Measurements from ENCODE around the gene PSMD4.

The PSMD4 gene

GRCh38 chr1:151238467-151238739 lies 16.1 kb upstream of the PSMD4 start:
- H4K20me1 ChIP-seq (ENCODE audit: insufficient read depth, low read length), result no peaks in the 10 kb centered on the region
- no peak overlapping the region for H3K4me3 ChIP-seq (ENCODE audit: low read length)
- H3K79me2 ChIP-seq (ENCODE audit: low read length), result no peaks in the 10 kb centered on the region; the same call in 1 of the 2 replicates
- no peak overlapping the region for H2AFZ ChIP-seq (ENCODE audit: low read length)
- H3K4me2 ChIP-seq (ENCODE audit: low read depth, low read length), result no peak overlapping the region
- no peaks in the 10 kb centered on the region for H3K9me3 ChIP-seq (replicated peaks; ENCODE audit: insufficient read depth, low read length)
- no peak overlapping the region for H3K27ac ChIP-seq (ENCODE audit: low read length)
- H3K9me2 ChIP-seq (replicated peaks; ENCODE audit: insufficient read depth, low read length), result no peaks in the 10 kb centered on the region
- no peaks in the 10 kb centered on the region for H3F3A ChIP-seq (ENCODE audit: insufficient read depth, low read length)
- peaks cover 5% of the 10 kb centered on the region for H3K4me1 ChIP-seq (ENCODE audit: low read length)
- TF ChIP-seq CTCF (IDR thresholded peaks at IDR 0.05; ENCODE audit: low read length) (no peak), EZH2phosphoT487 (IDR thresholded peaks at IDR 0.05; ENCODE audit: low read length) (no peak), EZH2 (optimal IDR thresholded peaks at IDR 0.05; ENCODE audit: low read depth, low read length) (no peak)
- no peaks in the 10 kb centered on the region for H3K27me3 ChIP-seq (replicated peaks; ENCODE audit: insufficient read depth, low read length)
- DNase-seq, result no peak
- H3K9ac ChIP-seq (ENCODE audit: low read length), result no peak overlapping the region
- H3K36me3 ChIP-seq (replicated peaks; ENCODE audit: insufficient read depth, low read length), result peaks cover 28% of the 10 kb centered on the region; the same call in 1 of the 2 replicates

DNA sequence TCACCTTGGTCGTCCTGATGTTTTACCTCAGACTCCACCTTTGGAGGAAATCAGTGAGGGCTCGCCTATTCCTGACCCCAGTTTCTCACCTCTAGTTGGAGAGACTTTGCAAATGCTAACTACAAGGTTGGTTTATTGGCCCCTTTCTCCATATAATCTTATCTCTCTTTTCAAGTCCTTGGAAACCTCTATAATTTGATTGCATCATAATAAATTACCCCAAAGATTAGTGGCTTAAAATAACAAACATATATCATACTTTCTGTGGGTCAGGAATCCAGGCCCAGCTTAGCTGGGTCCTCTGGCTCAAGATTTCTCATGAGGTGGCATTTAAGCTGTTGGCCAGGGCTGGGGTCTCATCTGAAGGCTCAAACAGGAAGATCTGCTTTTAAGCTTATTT lies 12.1 kb upstream of the PSMD4 start:
- H3K36me3 ChIP-seq (replicated peaks; ENCODE audit: insufficient read depth, low read length), result peaks cover 15% of the 10 kb centered on the region
- H3K79me2 ChIP-seq (ENCODE audit: low read length), result no peaks in the 10 kb centered on the region
- H2AFZ ChIP-seq (ENCODE audit: low read length), result no peak overlapping the region
- no peak overlapping the region for H3K4me3 ChIP-seq (ENCODE audit: low read length)
- no peak for TF ChIP-seq EZH2 (optimal IDR thresholded peaks at IDR 0.05; ENCODE audit: low read depth, low read length)
- TF ChIP-seq EZH2phosphoT487 (IDR thresholded peaks at IDR 0.05; ENCODE audit: low read length), result no peak
- TF ChIP-seq CTCF (IDR thresholded peaks at IDR 0.05; ENCODE audit: low read length), result no peak
- no peak overlapping the region for H3K9ac ChIP-seq (ENCODE audit: low read length)
- H3K4me1 ChIP-seq (ENCODE audit: low read length), result peaks cover 4% of the 10 kb centered on the region
- no peaks in the 10 kb centered on the region for H3K9me3 ChIP-seq (replicated peaks; ENCODE audit: insufficient read depth, low read length)
- H3K27ac ChIP-seq (ENCODE audit: low read length), result no peak overlapping the region
- no peak for DNase-seq
- H3F3A ChIP-seq (ENCODE audit: insufficient read depth, low read length), result no peaks in the 10 kb centered on the region
- no peaks in the 10 kb centered on the region for H3K27me3 ChIP-seq (replicated peaks; ENCODE audit: insufficient read depth, low read length)
- no peaks in the 10 kb centered on the region for H4K20me1 ChIP-seq (ENCODE audit: insufficient read depth, low read length)
- H3K4me2 ChIP-seq (ENCODE audit: low read depth, low read length), result no peak overlapping the region
- no peaks in the 10 kb centered on the region for H3K9me2 ChIP-seq (replicated peaks; ENCODE audit: insufficient read depth, low read length)

DNA sequence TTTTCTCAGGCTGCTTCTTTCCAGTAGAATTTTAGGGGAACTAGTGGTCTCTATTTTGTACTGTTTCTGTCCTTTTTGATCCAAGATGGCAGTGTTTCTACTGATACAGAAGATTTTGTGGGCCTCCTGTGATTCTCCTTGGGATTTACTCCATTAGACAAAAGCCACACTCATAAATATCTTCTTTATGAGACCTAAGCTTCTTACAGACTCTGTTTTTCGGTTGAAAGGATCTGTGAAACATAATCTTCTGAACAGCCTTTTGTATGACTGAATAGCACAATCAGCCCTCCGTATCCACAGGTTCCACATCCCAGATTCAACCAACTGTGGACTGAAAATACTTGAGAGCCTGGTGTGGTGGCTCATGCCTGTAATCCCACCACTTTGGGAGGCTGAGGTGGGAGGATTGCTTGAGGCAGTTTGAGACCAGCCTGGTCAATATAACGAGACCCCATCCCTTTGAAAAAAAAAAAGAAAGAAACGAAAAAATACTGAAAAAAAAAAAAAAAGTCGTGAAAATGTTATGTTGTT lies 10.8 kb upstream of the PSMD4 start:
- H3F3A ChIP-seq (ENCODE audit: insufficient read depth, low read length), result no peaks in the 10 kb centered on the region
- H4K20me1 ChIP-seq (ENCODE audit: insufficient read depth, low read length), result no peaks in the 10 kb centered on the region
- H3K4me3 ChIP-seq (ENCODE audit: low read length), result no peak overlapping the region
- peaks cover 19% of the 10 kb centered on the region for H3K36me3 ChIP-seq (replicated peaks; ENCODE audit: insufficient read depth, low read length)
- no peaks in the 10 kb centered on the region for H3K27me3 ChIP-seq (replicated peaks; ENCODE audit: insufficient read depth, low read length)
- H2AFZ ChIP-seq (ENCODE audit: low read length), result no peak overlapping the region
- no peaks in the 10 kb centered on the region for H3K4me1 ChIP-seq (ENCODE audit: low read length)
- no peak overlapping the region for H3K27ac ChIP-seq (ENCODE audit: low read length)
- H3K9ac ChIP-seq (ENCODE audit: low read length), result no peak overlapping the region
- no peak overlapping the region for H3K4me2 ChIP-seq (ENCODE audit: low read depth, low read length)
- TF ChIP-seq CTCF (IDR thresholded peaks at IDR 0.05; ENCODE audit: low read length), result no peak
- no peak for TF ChIP-seq EZH2phosphoT487 (IDR thresholded peaks at IDR 0.05; ENCODE audit: low read length)
- no peak for TF ChIP-seq EZH2 (optimal IDR thresholded peaks at IDR 0.05; ENCODE audit: low read depth, low read length)
- no peaks in the 10 kb centered on the region for H3K79me2 ChIP-seq (ENCODE audit: low read length)
- no peak for DNase-seq
- H3K9me2 ChIP-seq (replicated peaks; ENCODE audit: insufficient read depth, low read length), result no peaks in the 10 kb centered on the region
- no peaks in the 10 kb centered on the region for H3K9me3 ChIP-seq (replicated peaks; ENCODE audit: insufficient read depth, low read length)
